ENCODE measurements around the gene KCNQ4.

- TF ChIP-seq CTCF (IDR thresholded peaks at IDR 0.05; ENCODE audit: insufficient read depth, low read length) (no peak), SPI1 (IDR thresholded peaks at IDR 0.05; ENCODE audit: borderline replicate concordance, low read depth) (no peak), GABPA (IDR thresholded peaks at IDR 0.05; ENCODE audit: low read depth) (no peak), POLR2AphosphoS5 (IDR thresholded peaks at IDR 0.05; ENCODE audit: low read depth) (no peak)
Measured at GRCh38 chr1:40738831-40739230, 44.8 kb upstream of the KCNQ4 start.
